HG02623 (cell line): ENCODE data around the gene SLC13A3.

Experiments used
- ATAC-seq: cut with Tn5 transposase; IDR thresholded peaks from one replicate; pipeline ENCODE4 v1.9.1; 2021; ENCODE audit warnings: moderate library complexity; ENCODE audit not compliant: unreplicated experiment

The SLC13A3 gene

GRCh38 chr20:46545827-46546138 lies 105.5 kb downstream of the SLC13A3 start:
- no peak for ATAC-seq

DNA sequence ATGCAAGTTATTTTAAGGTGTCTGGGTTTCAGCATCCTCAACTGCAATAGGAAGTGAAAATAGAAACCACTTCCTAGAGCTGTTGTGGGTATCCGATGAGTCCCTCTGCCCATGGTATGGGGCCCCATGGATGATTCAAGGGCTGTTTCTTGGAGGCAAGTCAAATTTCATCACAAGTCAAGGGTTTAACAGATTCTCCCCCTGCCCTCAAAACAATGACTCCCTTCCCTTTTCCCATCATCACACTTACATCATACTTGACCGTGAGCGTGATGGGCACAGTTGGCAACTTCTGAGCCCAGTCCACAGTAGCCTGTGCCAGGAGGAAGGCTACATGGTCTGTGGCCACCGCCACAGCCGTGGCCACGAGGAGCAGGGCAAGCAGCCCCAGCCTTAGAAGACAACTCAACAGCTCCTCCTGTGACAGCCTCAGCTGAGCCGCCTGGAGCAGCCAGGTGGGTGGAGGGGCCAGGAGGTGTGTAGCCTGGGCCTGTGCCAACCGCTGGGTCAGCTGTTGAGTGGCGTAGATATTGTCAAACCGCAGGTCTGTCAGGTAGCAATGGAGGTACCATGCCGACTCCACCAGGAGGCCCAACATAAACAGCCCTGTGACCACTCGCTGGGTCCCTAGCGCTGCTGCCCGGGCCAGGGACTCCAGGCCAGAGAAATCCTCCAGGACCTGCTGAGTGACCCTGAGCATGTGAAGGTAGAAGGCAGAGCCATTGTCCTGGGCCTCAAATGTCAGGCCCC lies 106.0 kb downstream of the SLC13A3 start:
- ATAC-seq, result no peak

- ATAC-seq, result no peak
Observed at GRCh38 chr20:46544576-46544975, 106.7 kb downstream of the SLC13A3 start.

DNA sequence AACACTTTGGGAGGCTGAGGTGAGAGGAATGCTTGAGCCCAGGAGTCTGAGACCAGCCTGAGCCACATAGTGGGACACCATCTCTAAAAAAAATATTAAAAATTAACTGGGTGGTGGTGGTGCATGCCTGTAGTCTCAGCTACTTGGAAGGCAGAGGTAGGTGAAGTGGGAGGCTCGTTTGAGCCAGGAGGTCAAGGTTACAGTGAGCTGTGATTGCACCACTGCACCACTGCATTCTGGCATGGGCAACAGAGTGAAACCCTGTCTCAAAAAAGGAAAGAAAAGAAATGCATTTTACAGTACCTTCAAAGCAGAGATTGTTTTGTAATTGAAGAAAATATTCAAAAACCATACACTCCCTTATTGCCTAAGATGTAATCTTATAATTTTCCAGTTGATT lies 107.3 kb downstream of the SLC13A3 start:
- ATAC-seq, result no peak

DNA sequence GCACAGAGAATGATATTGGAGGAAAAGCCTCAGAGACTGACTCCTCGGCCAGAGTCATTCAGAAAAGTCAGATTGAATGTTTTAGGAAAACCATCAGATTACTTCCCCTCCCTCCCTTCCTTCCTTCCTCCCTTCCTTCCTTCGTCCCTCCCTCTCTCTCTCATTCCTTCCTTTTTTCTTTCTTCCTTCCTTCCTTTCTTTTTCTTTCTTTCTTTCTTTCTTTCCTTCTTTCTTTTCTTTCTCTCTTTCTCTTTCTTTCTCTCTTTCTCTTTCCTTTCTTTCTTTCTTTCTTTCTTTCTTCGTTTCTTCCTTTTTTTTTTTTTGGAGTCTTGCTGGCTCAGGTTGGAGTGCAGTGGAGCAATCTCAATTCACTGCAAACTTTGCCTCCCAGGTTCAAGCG lies 108.2 kb downstream of the SLC13A3 start:
- no peak for ATAC-seq

GRCh38 chr20:46541229-46541935 lies 109.9 kb downstream of the SLC13A3 start:
- ATAC-seq, result no peak

DNA sequence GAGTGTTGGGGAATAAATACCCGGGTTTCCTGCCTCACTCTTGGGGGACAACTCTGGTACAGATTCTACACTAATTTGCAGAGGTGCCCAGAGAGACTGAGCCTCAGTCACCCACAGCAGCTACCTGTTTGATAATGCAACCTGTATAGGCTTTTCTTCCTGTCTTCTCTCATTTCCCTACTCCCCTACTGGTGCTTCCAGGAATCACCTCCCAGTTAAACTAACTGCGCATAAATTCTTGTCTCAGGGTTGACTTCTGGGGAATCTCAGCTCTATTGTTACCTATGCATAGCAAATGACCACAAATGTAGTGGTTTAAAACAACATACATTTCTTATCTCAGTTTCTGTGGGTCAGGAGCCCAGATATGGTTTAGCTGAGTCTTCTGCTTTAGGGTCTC lies 112.1 kb downstream of the SLC13A3 start:
- no peak for ATAC-seq

DNA sequence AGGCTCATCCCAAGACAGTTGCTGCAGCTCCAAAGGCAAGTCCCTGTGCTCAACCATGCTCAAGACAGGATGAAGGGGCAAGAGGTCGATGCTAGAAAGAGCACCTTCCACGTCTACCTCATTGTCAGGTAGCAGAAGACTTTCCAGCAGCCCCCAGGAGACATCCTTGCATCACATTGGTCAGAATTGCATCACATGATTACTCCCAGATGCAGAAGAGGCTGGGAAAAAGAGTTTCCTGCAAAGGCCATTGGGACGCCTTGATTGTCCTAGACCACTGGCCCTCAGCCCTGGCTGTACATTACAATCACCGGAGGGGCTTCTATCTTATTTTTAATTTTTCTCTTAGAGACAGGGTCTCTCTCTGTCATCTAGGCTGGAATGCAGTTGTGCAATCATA lies 120.6 kb downstream of the SLC13A3 start:
- ATAC-seq, result no peak

DNA sequence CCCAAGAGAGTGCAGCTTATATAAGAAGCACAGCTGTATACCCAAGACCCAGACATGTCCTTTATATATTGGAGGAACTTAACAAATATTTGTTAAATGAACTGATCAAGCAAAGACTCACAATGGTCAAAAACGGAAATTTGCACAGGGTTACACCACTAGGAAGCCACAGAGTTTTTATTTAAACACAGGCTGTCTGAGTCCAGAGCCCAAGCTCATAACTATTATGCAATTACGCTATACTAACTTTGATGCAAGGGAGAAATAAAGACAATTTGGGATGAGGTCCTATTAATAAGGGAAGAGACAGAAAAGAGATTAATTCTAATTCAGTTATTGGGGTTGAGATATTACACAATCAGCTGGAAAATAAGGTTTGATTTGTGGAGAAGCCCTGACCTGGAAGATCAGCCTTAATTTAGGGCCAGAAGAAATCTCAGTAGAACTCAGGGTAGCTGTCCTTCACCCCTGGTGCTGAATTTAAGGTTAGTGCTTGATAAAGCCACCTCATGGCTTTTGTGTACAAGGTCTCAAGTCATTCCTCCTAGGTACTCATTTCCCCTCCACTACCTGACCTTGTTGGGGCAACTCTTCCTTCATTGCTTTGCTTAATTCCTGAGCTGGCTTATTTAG lies 127.4 kb downstream of the SLC13A3 start:
- no peak for ATAC-seq

DNA sequence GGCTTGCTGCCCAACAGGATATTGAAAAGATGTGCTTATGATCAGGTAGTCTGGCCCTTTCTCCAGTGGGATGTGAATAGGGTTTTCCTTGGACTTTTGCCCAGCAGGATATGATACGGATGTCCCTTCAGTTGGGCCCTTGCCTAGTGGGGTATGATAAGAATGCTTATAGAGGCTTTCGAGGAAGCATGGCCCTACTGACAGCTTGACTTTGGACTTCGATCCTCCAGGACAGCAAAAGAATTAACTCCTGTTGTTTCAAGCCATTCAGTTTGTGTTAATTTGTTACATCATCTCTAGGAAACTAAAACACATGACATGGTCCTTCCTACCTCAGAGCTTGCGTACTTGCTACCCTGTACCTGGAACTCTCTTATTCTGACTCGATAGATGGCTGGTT lies 128.2 kb downstream of the SLC13A3 start:
- no peak for ATAC-seq

- ATAC-seq, result no peak
Observed at GRCh38 chr20:46520976-46521579, 130.2 kb downstream of the SLC13A3 start.

GRCh38 chr20:46520540-46520939 lies 130.7 kb downstream of the SLC13A3 start:
- no peak for ATAC-seq

GRCh38 chr20:46519471-46520068 lies 131.7 kb downstream of the SLC13A3 start:
- no peak for ATAC-seq

GRCh38 chr20:46512943-46513844 lies 138.1 kb downstream of the SLC13A3 start, which contains the start of gene ZNF334:
TSS of gene ZNF334 (minus strand) at chr20:46513559. CDS start at chr20:46512102, 1,457 bp downstream.
- ATAC-seq, result no peak

- no peak for ATAC-seq
Observed at GRCh38 chr20:46509523-46509922, 141.7 kb downstream of the SLC13A3 start.
